NCI-H748 (cell line): ENCODE results near the gene CHST11.

Experiments used
- DNase-seq: peaks from one replicate; lab custom pipeline; 2025; ENCODE audit not compliant: unreplicated experiment; lab: John Stamatoyannopoulos, UW

Gene CHST11

DNA sequence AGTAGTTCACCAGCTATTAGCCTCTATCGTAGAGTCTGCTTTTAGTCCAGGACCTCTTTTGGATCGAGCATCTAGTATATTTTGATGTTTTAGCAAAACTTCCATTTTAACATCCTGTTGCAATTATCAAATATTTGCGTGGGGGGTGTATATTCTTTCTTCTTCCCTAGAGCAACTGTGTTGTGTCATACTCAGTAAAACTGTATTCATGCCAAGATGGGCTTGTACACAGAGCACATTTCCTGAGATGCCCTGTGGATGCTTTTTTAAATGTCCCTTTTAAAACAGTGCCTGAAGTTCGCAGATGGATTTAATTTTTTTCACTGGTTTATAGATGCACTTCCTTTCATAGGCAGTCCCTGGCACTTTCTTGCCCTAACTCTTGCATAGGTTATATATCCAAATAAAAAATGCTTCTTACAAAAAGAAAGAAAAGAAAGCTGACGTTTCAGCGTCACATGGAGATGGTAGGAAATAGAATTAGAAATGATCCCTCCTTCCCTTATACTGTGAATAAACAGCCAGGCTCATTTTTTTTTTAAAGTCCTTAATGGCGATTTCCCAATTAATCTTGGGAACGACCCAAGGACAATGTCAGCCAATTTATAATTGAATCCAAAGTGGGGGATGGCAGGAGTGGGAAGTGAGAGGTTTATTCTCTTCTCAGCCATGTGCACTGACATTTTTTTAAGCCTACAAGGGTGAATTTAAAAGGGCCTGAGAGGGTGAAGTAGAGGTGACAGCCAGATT lies 254.4 kb downstream of the CHST11 start:
- DNase-seq = no peak

DNA sequence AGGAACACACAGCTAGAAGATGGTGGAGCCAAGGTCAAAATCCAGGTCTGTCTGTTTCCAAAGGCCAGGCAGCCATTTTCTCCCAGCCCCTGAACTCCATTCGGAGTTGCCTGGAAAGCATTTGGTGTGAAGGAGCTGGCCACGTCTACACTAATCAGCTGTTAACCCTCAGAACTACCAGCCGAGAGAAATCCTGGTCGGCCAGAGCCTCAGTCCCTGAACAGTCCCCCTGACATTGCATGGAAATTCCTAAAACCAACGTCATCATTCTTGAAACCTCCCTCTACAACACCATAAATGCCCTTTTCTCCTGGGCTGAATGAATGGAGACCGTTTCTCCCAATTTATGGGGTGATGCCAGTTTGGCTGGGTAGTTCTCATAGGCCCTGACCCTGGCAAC lies 255.7 kb downstream of the CHST11 start:
- no peak for DNase-seq

DNA sequence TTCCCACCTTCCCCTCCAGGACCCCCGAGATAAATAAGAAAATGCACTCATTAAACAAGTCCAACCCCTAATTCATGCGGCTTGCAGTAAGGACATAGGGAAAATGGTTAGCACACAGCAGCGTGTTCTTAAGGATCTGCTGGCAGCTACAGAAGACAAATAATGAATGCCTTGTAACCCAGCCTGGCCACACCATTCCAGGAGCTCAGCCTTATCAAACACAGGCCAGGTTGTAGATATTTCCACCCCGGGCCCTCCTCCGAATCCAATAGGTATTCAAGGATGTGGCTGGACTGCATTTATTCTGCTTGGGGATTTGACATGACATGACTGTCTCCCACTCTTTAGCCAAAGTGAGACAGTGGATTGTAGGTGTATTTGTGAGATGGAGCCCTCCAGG lies 256.2 kb downstream of the CHST11 start:
- no peak for DNase-seq

DNA sequence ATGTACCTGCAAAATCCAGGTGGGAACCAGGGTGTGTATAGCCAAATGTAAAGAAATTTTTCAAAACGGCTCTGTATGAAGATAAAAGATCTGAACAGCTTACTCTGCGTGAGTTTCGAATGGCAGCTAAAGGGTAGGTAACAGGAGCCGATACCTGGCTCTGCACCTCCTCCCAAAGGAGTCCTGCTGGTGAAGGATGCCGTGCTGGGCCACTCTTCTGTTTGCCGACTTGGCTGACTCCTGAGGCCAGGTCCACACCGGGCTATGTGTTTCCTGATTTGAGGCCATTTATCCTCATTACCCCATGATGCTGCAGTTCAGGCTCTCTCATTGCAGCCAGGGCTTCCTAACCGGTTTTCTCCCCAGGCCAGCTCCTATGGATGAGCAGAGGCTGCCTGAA lies 256.7 kb downstream of the CHST11 start:
- DNase-seq = no peak

DNA sequence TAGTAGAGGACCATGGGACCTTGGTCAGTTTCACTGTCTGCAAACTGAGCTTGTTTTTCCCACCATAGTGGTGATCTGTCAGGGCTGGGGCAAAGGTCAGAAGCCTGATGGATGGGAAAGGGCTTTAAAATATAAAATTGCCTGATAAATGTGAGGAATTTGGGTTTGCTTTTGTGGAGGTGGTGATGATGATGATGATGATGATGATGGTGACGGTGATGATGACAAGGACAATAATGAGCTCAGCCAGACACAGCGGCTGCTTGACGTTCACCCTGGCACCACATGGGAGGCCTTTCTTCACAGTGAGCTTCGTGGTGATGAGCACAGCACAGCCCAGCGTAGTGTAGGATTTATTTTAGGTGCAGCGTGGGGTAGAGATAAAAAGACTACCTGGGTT lies 257.6 kb downstream of the CHST11 start:
- DNase-seq = no peak

DNA sequence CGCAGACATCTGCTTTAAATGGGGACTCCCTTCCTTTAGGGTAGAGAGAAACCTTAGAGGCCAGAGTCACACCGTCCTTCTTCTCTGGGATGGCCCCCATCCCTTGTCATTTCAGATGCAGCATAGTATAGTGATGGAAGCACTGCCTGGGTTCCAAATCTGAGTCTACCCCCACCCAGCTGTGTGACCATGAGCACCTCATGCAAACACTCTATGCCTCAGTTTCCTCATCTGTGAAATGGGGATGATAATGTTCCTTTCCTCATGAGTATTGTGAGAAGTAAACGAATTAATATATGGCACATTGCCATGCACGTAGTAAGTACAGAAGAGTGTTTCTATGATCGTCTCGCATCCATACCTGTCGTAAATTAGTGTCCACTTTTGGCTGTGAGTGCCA lies 259.4 kb downstream of the CHST11 start:
- no peak for DNase-seq

DNA sequence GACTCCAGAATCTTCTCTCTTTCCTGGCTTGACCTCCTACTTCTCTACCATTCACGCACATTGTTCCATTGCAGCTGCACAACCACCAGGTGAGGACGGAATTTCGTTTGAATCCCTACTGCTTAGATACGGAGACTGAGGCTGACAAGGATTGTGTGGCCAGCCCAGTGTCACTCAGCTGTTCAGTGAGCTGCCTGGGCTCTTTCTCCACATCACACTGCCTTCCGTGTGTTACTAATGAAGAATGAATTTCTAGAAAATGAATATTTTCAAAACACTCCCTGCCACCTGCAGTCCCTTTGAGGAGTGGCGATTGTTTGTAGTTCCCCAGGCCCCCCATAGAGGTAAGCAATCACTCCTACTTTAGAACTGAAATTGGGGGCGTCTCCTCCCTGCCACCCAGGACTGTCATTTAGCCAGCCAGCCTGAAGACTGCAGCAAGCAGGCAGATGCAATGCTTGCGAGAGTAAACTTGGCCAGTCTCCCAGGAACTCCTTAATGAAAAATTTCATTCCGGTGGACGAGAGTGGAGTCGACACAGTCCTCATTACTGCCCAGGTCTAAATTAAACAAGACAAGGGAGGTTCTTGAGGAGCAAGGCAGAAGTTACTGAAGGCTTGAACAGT lies 261.7 kb downstream of the CHST11 start:
- peak; percentile 45 for DNase-seq

DNA sequence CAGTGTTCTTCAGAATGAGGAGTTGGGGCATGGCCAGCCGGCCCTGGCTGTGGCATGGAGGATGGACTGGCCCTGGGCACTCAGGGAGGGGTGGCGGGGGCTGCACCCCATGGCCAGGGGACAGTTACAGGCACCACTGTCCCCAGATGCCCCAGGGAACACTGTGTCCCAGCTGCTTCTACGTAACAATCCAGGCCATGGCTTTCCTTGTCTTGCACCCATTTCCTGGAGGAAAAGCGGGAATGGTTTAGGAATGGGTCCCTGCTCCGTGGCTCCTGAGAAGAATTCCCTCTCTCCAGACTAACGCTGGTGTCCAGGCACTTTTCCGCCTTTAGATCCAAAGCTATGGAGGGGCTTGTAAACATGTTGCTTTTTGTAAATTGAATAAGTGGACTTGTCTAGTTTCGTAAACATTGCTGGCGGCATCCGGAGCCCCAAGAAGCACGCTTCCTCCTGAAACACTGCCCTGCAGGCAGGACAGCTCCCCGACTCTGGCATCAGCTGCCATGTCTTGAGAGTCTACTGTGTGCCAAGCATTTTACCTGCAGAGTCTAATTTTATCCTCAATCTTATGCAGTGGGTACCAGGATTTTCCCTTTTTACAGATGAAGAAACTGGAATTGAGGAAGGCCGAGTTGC lies 263.1 kb downstream of the CHST11 start:
- no peak for DNase-seq

DNA sequence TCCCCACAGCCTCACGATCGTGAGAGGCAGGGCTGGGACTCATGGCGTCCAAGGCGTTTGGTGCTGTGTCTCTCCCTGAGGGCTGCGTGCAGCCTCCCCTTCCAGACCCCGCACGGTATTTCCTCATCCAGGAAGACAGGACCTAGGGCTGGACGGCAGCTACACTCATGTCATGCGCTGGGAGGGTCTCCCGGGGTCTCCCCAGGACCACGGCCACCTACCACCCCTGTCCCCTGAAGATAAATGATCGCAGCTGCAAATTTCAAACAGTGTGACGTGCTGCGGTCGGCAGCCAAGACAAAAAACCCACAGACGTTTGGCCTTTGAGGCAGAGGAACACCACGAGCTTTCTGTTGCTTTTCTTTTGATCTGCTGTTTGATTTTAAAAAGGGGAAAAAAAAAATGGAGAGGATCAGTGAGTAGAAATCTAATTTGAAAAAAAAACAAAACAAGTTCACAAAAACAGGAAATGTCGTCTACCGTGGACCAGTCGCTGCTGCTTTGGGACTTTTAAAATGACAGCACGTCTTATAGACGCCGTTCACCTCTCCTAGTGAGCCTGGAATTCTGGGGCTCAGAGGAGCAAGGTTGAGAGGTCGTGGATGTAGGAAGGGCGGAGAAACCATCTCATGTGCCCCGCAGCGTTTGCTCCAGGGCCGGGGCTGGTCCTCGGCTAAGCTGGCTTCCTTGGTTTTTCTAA lies 263.7 kb downstream of the CHST11 start:
- DNase-seq = no peak

DNA sequence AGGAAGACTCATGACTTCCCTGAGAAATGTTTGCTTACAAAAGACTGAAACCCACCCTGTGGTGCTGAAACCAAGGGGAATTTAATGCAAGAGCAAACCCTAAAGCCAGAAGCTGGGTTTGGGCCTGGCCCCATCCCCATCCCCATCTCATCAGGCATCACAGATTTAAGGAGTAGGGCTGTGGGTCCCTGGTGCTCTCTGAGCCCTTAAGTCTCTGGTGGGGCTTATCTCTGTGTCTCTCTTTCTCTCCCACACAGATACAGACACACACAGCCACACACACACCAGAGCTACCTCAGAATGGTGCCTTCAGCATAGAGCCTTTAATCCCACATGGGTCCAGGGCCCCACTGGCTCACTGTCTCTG lies 264.3 kb downstream of the CHST11 start:
- no peak for DNase-seq

DNA sequence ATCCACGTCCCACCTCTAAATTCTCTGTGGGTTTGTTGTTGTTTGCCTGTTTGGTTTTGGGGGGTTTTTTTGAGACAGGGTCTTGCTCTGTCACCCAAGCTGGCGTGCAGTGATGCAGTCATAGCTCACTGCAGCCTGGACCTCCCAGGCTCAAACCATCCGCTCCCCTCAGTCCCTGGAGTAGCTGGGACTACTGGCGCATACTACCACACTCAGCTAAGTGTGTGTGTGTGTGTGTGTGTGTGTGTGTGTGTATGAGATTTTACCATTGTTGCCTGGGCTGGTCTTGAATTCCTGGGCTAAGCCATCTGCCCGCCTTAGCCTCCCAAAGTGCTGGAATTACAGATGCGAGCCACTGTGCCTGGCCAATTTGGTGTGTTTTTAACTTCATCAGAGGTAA lies 265.2 kb downstream of the CHST11 start:
- DNase-seq = no peak

DNA sequence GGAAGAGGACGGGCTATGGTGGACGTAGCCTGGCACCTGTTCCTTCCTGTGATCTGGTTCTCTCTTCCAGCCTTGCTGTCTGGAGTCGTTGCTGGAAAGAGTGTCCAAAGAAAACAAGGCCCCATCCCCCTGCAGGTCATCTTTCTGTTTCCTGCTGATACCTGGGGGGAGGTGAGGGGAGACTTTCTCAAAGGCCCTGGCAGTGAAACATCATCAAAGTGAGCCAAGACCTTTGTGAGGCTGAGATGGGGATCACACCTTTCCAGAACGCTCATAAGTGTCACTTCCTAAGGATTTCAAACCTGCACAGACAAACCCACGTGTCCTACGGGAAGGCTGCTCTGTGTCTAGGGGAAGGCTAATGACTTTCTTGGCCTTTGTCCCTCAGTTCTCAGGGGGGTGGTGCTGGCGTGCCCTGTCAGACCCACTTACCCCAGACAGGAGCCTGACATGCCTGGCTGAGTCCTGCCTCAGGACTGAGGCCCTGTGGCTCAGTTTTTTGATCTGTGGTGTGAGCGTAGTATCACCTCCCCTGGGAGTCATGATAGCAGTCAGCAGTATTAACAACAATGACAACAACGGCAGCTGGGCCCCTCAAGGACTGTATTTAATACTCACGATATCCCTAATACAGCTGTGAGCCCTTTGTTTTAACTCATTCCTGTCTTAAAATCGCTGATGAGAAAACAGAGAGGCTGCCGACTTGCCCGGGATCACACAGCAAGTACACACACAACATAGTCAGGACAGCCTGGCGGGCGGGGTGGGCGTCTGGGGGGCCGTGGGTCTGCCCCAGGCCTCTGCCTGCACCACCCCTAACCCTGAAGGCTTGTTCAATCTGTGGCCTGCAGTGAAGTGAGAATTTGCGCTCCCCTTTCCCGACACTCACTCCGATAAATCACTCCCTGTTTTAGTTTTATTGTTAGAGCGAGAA lies 266.1 kb downstream of the CHST11 start:
- no peak for DNase-seq

DNA sequence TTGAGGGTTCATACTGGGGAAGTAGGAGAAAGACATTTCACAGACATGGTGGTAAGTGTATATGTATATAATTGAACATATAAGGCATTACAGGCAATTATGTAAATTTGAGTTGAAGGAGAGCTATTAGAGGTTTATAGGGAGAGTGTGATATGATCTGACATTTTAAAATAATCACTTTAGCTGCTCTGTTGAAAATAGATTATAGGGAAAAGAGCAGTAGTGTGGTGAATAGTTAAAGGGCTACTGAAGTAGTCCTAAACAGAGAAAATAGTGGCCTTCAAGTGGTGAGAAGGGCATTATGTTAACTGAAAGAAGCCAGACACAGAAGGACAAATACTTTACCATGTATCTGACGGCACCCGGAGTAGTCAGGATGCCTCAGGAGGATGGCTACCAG lies 267.1 kb downstream of the CHST11 start:
- DNase-seq = no peak

DNA sequence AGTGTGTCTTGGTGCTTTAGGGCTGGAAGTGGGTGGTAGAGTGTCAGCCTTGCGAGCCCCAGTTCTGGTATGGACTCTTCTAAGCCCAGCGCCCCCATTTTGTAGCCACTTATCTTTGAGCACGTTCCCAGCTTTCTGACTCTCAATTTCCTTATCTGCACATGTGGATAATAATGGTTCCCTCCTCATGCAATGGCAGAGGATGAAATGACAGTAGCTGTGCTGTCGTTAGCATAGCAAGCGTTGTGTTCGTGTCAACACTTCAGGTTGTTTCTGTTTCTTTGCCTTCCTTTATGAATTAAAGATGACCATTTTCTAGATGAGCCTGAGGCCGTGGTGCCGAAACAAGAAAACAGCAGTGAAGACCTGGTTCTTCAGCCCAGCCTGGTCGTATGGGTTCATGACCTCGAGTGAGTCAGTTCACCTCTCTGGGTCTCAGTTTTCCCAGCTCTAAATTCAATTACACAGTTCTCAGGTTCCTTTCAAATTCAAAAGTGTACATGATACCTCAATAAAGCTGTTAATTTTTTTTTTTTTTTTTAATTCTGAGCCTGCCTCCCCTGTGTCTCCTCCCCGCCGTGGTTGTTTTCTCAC lies 268.3 kb downstream of the CHST11 start:
- no peak for DNase-seq

DNA sequence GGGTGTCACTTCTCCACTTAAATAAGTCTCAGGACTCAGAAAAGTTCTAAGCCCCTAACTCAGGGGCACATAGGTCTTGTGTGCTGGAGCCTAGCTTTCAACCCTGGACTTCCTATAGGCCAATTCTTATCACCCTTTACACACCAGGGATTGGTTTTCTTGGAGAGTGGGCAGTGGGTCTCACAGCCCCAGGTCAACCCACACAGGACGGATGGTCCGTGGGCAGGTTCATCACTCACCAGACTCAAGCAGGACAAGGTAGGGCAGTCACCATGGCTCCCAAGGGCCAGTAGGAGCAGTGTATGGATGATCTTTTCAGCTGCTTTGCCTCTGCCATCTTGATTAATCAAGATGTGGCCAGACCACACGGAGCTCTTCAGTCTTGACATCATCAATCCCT lies 268.9 kb downstream of the CHST11 start:
- DNase-seq = no peak

DNA sequence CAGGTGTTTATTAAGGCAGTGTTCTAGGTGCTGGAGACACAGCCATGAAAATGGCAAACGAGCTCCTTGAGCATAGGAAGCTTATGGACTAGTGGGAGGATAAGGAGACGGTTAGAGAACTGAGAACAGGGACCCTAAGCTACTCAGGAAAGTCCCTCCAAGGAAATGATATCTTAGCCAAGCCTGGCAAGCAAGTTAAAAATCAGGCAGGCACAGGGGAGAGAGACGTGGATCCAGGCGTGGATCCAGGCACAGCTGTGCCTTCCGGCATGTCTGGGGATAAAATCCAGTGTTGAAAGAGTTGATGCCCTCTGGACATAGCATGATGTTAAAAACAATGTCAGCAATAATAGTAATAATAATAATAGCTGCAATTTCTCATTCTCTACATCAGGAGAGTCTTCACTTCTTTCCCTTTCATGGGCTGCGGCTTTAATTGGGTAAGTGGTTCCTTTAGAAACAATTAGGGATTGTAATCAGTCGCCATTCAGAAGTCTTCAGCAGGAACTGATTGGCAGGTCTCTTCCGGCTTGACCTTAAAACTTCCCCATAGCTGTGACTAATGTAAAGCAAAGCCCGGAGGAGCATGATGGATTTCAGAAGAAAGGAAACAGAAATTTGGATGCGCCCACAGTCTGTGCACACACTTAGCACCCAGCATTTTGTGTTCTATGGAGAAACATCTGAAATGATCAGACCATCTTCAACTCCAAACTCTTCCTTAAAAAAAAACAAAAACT lies 271.1 kb downstream of the CHST11 start:
- no peak for DNase-seq

DNA sequence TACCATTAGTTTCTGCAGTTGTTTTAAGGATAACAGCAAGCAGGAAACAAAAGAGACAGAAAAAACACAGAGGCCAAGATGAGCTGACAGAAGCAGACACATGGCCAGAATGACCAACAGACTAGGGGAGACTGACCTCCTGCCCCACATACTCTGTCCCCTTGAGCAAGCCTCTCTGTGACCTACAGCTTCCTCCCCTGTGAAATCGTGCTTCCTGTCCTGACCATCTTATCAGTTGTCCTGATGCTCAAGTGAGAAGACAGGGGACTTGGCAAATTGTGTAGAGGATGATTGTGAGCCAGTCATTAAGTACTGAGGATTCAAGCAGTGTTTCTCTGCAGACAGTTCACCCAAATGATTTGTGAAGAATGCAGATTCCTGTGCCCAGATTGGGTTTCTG lies 272.3 kb downstream of the CHST11 start:
- DNase-seq = no peak

DNA sequence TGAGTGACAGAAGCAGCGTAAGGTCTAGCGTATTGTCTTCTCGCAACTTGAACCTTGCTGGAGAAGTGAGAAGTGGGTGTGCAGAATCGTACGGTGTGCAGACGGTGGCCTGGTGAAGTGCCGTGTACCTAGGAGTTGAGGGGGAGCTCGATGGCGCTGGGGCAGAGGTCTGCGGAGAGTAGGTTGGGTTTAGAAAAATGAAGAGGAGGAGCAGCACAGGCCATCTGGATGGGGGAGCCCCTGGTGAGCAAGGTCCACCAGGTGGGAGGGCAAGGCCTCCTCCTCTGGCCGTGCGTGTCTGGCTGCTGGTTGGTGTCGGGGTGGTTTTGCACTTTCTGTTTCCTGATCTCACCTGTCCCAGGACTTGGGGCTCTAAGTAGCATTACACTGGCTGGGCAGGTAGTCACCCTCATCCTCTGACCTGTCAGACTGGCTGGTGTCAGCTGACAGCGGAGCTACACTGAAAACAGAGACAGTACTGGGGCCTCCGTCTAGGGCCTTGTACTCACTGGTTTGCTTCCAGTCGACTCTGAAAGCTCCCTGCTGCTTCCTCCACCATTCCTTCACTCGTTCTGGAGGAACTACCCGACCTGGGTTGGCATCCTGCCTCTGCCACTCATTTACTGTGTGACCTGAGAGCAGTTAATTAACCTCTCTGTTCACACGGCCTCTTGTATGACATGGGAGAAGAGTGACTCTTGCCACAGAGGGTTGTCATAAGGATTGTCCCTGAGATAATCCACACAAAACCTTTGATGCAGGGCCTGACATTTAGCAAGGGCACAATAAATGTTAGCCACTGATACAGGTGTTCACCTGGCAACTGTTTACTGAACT lies 273.1 kb downstream of the CHST11 start:
- no peak for DNase-seq

DNA sequence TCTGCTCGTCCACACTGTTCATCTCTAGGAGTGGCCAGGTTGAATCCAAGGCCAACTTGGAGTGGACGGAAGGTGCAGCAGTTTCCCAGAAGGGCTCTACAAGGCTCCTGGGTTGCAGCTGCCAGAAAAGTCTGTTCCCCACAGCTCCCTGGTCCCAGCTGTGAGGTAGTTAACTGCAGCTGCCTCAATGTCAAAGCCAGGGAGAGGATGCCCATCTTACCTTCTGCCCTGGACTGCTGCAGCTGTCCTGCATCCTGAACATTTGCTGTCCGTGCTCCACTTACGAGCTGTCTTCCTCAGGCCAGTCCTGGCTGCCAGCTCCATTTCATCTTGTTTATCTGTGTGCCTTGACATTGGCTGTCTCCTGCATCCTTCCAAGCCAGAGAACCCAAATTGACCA lies 274.0 kb downstream of the CHST11 start:
- no peak for DNase-seq
